CD4-positive, alpha-beta T cell treated with Interleukin-2 at 100 ng/mL for 4 hours (primary cell): ENCODE results near the gene IKZF1.

Experiments
- DNase-seq: peaks from one replicate; pipeline ENCODE4 v3.0.0-alpha.2; 2020; ENCODE audit warnings: low spot score

The IKZF1 gene

DNA sequence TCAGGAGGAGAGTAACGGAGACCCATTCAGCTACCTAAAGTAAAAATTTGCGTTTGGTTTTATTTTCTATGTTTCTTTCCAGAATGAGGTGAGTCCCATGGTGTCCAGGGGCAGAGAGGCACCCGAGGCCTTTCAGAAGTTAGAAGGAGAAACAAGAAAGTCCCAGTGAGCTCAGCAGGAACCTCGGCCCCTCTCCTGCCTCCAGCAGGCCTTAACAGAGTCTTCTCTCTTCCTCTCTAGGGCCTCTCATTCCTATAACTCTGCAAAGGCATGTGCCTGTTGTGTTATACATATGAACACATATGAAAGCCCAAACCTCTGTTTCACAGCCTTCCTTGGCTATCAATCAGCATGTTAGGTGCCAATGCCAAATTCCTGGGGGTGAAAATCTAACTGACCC is 20.8 kb upstream of the IKZF1 start:
- no peak for DNase-seq

DNA sequence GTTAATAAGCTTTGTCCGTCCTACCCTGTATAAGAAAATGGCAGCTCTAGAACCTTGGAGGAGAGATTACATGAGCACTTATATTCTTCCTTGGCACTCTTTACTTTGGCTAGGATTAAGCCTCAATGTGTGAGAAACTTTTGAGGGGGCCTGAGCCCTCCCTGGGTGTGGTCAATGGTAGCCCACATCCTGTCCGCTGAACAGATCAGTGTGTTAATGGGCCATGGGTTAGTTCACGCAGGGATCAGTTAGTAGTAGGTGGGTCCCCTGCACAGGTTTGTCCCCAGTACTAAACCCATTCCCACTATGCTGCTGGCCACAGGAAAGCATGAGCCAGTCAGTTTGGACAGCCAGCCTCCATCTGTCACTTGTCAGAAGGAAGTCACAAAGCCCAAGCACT is 20.2 kb upstream of the IKZF1 start:
- DNase-seq, result no peak

DNA sequence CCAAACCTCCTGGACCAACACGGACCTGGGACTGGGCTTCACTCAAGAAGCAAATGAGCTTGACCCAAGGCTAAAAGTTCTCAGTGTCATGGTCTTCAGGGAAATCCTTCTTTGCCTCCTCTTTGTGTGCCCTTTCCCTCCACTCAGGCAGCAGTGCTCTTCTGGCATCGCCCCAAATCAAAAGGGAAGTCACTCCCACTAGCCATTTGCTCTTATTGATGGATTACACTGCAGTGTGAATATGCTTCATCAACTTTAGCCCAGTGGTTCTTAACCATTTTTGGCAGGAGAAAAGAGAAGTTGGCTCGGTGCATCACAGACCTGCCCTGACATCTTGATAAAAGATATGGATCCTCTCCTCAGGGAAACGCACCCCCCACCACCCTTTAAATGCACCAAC is 19.2 kb upstream of the IKZF1 start:
- no peak for DNase-seq

DNA sequence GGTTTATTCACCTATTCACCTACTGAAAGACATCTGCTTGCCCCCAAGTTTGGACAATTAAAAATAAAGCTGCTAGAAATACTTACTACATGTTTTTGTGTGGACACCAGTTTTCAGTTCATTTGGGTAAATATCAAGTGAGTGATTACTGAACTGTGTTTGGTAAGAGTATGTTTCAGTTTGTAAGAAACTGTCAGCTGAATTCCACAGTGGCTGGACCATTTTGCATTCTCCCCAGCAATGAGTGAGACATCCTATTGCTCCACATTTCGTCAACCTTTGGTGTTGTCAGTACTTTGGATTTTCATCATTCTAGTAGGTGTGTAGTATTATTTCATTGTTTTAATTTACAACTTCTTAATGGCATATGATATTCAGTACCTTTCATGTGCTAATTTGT is 17.4 kb upstream of the IKZF1 start:
- no peak for DNase-seq

DNA sequence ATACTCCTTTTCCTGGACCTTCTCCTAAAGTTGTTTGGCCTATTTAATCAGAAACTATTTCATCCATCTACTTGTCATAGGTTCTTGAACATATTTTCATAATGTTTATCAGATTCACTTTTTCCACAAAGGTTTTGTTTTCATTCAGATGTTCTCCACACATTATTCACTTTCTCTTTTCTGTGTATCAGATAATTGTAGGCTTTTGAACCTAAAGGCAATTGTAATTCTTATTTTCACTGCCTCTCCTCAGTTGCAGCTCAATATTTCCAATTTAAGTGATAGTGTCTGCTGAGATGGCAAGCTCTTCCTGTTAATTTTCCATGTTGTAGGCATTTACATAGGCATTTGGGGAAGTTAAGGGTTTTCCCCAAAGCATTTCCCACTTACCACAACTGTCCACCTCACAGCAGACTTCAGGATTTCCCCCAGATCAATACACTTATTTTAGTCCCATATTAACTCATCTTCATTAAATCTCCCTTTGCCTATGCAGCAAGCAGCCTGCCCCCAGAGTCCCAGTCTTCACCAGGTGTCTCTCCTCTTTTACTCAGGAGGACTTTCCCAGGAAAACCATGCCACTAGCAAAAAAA is 12.3 kb upstream of the IKZF1 start:
- DNase-seq, result no peak

DNA sequence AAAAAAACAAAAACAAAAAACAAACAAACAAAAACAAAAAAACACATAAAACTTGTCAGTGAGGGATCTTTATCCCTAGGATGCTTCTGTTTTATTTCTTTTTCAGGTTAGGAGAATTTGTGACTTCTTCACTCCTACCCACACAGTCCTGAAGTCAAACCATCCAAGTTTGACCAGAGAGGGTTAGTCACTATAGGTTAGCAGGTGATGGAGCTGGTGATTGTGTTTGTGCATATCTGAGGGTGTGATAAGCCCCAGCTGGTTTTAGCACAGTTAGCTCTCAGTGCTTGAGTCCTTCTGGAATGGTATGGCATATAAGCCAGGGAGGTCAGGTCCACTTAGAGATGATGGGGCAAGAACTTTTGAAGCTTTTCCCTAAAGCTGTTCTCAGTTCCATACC is 11.8 kb upstream of the IKZF1 start:
- no peak for DNase-seq

DNA sequence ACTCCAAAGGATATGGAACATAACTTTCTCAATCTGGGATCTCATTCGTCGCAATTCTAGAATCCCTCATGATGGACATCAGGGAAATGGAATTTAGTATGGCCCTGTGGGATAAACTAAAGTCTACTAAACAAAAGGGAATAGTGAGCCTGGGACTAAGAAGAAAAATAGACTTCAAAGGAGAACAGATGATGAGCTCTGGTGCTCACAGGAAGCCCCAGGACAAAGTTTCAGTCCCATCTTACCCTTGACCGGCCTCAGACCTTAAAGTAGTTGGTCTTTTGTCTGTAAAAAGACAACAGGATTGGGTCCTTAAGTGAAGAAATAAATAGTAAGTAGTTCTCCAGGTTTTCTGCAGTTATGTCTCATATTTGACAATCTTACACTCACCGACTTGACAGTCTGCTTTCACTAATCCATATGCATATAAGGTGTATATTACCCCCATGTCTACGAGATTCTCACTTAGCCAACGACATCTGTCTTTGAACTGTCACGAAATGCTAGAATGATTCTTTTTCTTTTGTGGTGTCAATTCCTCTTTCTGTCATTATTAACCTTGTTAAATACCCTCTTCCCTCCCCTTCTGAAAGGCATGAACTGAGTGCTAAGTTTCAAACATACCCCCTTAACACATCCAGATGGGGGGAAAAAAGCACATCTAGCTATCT is 10.9 kb upstream of the IKZF1 start:
- DNase-seq, result no peak

DNA sequence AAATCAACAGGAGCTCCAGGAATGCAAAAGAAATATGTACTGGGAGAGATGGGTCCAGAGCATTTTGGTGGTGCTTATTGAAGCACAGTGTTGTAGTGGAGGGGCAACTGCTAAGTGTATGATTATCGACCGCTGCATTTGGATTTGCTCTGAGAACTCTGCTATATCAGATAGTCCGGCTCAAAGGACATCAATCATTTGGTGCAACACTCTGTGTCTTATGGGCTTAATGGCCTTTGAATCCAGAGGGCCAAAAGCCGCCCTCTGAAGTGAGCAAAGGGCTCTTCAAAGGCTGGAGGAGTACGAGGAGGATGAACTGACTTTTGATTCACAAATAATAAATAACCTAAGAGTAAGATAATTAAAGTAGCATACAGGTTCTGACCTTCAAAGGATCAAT is 9.4 kb upstream of the IKZF1 start:
- DNase-seq, result no peak

DNA sequence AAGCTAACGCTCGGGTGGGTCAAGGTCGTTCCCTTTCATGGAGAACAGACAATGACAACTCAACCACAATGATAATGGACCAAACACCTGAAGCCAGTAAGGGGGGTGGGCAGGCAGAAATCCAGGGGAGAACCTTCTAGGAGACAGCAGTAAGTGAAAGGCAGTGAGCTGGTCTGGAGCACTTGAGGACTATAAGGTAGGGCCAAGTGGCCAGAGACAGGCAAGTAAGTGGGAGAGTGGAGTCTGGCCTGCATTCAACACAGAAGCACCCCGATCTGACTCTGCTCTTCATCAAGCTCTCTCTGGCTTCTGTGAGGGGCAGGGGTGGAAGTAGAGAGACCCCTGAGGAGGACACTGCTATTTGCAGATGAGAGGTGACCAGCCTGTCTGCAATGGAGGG is 7.7 kb upstream of the IKZF1 start:
- no peak for DNase-seq

DNA sequence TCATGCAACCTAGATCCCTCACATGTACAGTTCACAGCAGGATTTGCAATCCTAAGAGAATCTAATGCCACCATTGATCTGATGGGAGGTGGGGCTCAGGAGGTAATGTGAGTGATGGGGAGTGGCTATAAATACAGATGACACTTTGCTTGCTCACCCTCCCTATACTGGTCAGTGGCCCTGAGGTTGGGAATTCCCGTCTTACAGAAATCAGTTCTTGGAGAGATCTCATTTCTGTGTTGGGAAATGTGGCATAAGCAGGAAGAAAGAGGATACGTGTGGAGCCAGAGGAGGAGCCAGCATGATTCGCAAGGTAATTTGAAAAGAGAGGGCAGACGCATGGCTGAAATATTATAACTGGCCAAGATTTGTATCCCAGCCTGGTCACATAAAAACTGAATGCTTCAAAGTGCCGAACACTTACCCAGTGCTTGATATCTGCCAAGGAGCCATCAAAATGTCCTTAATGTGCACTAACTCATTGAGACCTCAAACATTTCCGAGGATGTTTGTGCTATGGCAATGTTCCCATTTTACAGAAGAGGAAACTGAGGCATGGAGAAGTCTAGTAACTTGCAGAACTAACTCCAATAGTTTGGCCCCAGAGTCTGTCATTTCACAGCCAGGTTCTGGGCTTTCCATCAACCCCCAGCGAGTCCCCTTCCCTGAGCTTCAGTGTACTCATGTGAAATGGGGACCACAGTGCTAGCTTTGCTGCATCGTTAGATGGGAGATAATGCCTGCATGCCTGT is 5.5 kb upstream of the IKZF1 start:
- DNase-seq, result no peak

DNA sequence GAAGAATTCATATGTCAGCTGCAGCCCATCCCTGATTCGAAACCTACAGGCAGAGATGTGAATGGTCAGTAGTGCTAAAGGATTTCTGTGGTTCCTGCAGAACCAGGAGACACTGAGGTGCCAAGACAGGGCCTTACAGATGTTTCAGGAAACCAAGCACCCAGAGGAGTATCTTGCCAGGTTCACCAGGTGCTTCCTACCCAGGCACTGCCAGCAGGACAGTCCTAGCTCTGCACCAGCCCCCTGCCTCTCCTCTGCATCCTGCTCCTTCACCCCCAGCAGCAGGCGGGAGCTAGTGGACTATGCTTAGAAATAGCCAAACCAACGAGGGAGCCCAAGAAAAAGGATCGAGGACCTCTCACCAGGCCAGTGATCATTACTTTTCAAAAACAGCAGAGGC is 4.2 kb upstream of the IKZF1 start:
- DNase-seq, result no peak

DNA sequence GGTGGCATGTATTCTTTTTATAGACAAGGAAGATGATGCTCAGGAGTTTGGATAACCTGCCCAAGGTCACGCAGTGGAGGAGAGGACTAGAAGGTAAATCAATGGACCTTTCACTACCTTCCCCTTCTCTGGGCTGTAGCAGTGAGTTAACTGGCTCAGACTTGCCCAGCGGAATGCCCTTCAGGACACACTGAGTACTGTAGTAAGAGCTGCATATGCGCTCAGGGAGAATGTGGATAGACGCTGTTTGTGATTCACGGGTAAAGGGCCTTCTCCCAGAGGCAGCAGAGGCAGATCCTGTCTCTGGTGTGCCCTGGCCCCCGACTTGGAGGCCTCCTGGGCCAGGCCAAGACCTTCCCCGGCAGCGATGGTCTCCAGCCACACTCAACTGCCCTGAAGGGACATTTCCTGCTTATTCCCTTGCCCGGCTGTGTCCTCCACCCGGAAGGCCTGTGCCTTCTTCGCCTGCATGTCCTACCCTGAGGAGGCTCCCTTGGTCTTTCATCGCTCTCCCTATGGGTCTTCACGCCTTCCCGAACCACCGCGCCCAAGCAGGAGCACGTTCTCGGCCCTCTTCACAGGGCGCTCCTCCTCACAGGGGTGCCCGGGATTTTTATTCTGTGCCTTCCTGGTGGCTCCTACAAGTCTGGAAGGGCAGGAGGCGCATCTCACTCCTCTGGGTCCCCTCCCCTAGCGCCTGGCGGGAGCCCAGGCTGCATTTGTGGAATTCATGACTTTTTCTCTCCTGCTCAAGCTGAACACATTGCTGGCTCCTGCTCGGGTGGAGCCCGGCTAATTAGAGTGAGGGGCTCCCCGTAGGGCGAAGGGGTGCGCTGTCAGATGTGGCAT is 1.8 kb upstream of the IKZF1 start:
- no peak for DNase-seq

DNA sequence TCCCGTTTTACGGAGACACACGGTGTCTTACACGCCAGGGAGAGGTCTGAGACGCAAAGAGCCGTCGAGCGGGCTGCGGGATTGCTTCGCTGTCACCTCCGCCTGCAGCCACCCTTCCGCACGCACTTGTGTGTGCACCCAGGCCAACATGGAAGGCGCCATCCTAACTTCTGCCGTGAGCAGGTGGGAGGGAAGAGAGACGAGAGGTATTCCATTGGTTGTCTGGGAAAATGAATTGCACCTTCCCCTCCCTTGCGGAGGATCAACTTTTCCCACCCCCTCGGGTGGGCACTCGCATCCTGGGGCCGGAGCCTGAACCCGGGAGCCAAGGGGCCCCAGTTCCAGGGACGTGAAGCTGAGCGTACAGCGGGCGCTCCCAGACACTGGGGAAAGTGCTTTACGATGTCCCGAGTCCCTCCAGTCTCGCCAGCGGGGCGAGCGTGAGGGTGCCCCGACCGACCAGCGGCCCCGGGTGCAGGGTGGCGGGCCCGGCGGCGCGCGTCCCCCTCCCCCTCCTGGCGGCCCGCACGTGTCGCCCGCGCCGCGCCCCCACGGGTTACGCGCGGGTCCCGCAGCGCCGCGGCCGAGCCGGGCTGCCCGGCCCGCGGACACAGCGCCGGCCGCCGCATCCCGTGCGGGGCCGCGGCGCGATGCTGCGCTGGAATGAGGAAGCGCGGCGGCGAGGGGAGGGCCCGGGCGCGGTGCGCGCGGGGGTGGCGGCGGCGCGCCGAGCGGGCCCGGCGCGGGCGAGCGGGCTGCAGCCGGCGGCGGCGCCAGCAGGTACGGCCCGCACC is 984 bp upstream of the IKZF1 start:
- no peak for DNase-seq

DNA sequence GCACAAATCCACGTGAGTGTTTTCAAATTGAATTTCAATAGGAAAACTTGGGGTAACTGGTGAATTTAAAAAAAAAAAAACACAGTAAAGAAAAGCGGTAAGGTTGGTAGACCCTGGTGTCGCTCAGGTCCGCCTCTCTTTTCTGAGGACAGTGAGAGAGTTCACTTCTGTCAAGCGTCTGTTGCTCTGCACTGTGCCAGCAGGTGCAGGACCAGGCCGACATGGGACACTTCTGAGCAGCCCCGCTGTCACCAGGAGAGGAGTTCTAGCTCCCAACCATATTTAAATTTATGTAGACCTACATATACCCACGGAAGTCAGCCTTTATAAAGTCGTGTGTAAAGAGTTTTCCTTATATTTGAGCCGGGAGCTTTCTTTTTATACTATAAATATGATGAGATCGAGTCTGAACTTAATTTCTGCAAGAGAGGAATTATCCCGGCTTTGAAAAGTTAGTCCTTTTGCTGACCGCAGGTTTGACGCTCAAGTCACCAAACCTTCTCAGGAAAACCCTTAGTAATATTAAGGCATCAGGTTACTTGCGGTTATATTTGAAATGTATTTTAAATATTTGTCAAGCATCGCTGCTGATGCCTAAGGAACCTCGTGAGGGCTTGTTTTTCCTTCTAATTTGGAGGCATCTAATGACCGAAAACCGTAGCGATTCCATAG is 531 bp downstream of the IKZF1 start:
- DNase-seq, result peak; percentile 80

DNA sequence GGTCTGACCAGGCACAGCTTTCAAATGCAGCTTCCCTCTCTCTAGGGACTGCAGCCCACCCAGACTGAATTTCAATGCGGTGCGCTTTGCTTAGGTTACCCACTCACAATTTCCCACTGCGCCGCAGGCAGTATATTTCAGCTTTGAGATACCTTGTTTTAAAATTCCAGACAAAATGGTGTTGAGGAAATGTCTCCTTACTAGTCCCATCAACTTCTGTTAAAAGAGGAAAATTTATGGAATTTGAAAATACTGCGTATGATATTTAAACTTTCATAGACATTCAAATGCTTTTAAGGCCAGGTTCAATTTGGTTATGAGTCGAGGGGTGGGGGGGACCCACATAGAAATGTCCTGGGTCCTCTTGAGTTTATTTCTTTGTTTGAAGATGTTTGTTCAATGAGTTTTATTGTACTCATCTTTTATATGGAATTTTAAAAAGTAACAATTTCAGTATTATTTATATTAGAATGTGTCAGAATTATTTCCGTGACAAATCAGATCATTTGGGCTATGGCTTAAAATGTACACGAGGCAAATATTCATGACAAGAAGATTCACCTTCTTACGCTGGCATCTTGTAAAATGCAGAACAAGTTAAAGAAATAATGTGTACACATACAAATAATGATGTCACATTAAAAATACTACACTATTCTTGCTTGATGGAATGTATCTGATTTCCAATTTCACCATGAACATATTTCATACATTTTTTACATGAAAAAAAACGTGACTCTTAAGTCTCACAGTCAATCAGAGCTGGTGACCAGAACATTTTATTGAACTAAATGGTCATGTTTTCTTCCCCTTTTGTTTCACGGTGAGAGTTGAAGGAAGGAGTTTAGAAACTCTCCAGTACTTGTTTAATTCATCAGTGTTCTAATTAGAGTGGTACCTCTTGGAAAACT is 1.3 kb downstream of the IKZF1 start:
- DNase-seq, result no peak

DNA sequence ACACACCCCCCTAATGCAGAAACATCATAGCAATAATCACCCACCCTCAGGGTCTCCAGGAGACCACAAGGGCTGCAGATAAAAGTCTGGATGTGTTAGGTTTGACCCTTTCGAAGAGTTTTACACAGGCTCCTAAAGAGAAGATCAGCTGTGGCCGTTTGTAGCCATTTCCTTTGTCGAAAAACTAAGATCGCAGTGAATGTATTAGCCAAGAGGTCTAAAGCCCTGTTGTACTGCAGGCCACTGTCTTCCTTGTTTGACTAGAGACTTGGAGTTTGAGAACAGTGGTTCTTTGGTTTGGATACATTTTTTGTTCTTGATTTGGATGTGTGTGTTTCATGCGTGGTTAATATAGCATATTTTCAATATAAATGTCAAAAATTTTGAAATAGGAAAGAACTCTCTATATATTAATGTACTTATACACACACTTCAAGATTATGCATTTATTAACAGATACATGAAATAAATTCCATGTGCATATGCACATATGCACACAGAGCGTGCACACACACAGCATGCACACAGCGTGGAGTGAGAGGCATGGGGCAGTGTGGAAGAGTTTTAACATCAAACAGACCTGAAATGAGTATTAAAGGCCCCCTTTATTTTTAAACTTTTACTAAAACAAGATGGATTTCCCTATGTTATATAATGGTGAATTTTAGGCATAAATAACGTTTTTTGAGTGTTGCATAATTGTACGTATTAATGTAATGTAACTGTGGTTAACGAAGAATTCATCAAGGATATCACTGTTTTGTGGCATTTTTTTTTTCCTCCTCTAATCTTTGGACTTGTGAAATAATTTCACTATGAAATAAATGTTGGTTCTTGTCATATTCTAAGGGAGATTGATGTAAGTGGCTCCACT is 2.2 kb downstream of the IKZF1 start:
- DNase-seq, result peak; percentile 41

DNA sequence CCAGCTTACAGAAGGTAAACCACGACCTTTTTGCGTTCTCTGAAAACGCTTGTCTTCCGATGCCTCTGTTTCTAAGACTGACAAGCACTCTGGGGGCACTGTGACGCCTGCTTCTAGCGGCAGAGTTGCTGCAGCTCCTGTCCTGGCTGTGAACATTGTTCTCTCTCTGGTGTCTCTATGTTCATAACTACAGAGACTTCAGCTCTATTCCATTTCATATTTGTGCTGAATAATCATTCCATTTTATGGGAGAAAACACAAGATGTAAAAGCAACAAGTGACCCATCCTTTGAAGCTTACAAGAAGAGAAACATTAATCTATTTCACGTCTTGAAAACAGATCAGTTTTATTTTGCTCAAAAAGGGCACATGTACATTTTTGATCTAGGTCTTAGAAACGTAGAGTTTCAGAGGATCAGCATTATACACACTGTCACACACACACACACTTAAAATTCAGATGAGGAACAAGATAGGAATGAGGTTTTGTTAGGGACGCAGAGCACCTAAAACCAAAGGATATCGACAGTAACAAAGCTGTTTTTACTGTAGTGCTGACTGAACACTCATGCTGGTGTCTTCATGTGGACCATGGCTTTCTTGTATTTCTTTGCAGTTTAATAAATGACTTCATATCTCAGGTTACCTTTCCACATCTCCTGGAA is 3.0 kb downstream of the IKZF1 start:
- DNase-seq, result peak; percentile 85

DNA sequence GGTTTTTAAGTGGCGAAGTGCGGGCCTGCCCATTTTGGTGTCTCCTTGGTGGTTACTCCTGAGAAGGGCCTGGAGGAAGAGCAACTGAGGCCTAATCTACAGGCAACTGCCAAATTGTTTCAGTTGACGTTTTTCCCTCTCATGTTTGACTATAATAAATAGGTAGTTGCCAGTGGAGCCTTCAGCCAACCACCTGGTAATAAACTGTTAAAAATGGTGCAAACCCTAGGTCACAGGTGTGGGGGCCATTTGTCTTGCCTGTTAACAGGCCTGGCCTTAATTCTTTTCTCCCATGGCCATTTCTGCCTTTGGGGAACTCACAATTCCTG is 3.7 kb downstream of the IKZF1 start:
- DNase-seq, result no peak
